Memory B cell (primary cell): ENCODE data around the gene CH25H.
"Not testable (repeated sequence)": the region's sequence is repeated elsewhere in the genome, so short reads cannot be mapped to it uniquely, and the experiment has no call there.

Experiments used
- ATAC-seq: fragments of 150-1000 bp; cut with Tn5 transposase; 2 replicates; pipeline ENCODE4 v1.10.0; 2021; ENCODE audit warnings: low read depth, mild to moderate bottlenecking, moderate library complexity
- DNase-seq, 2 donors: peaks; one replicate each; pipeline ENCODE4 v3.0.0; 2022; ENCODE audit warnings: low spot score in 2 of 2
- H3K27ac Mint-ChIP-seq: one replicate; pipeline ENCODE4 v1.8.0; 2022; ENCODE audit warnings: mild to moderate bottlenecking, moderate library complexity, mixed read lengths
- H3K27me3 Mint-ChIP-seq: one replicate; pipeline ENCODE4 v1.8.0; 2022; ENCODE audit warnings: mixed read lengths
- H3K36me3 Mint-ChIP-seq: one replicate; pipeline ENCODE4 v1.8.0; 2022; ENCODE audit warnings: mild to moderate bottlenecking, mixed read lengths
- H3K4me1 Mint-ChIP-seq: one replicate; pipeline ENCODE4 v1.8.0; 2022; ENCODE audit warnings: mixed read lengths
- H3K4me3 Mint-ChIP-seq: one replicate; pipeline ENCODE4 v1.8.0; 2022; ENCODE audit warnings: mild to moderate bottlenecking, moderate library complexity, mixed read lengths
- H3K9me3 Mint-ChIP-seq: one replicate; pipeline ENCODE4 v1.8.0; 2022; ENCODE audit warnings: mixed read lengths

The CH25H gene

GRCh38 chr10:89207181-89207800 lies at the start of gene CH25H:
Gene CH25H, minus strand, starts transcription at chr10:89207317. Its CDS starts 25 bp downstream, at chr10:89207292.
- DNase-seq (peak; percentile 28 to 39), ATAC-seq (peak; percentile 40)
- Mint-ChIP-seq H3K27ac (no peak within 1 kb of the TSS), H3K36me3 (no peaks in the 10 kb centered on the region), H3K4me3 (peak within 1 kb of the TSS; percentile 81), H3K27me3 (peaks cover 16% of the 10 kb centered on the region), H3K4me1 (peaks cover 13% of the 10 kb centered on the region), H3K9me3 (no peaks in the 10 kb centered on the region)

- ATAC-seq (no peak), DNase-seq (no peak)
- peaks cover 2% of the 10 kb centered on the region for H3K4me1 Mint-ChIP-seq
- no peaks in the 10 kb centered on the region for H3K27me3 Mint-ChIP-seq
- H3K9me3 Mint-ChIP-seq = peaks cover 6% of the 10 kb centered on the region
- no peak overlapping the region for H3K27ac Mint-ChIP-seq
- H3K4me3 Mint-ChIP-seq = no peak overlapping the region
- H3K36me3 Mint-ChIP-seq = peaks cover 8% of the 10 kb centered on the region
Observed at GRCh38 chr10:89256340-89256739, 49.2 kb upstream of the CH25H start.

- H3K27me3 Mint-ChIP-seq = no peaks in the 10 kb centered on the region
- H3K9me3 Mint-ChIP-seq = peaks cover 6% of the 10 kb centered on the region
- DNase-seq (no peak), ATAC-seq (no peak)
- H3K27ac Mint-ChIP-seq = no peak overlapping the region
- H3K4me3 Mint-ChIP-seq = no peak overlapping the region
- peaks cover 8% of the 10 kb centered on the region for H3K36me3 Mint-ChIP-seq
- H3K4me1 Mint-ChIP-seq = peaks cover 8% of the 10 kb centered on the region
Observed at GRCh38 chr10:89255793-89256192, 48.7 kb upstream of the CH25H start.

GRCh38 chr10:89255091-89255579 lies 48.0 kb upstream of the CH25H start:
- not testable (repeated sequence) for H3K9me3 Mint-ChIP-seq, ATAC-seq, H3K27me3 Mint-ChIP-seq, H3K4me3 Mint-ChIP-seq, H3K36me3 Mint-ChIP-seq, H3K27ac Mint-ChIP-seq, DNase-seq
- peaks cover 13% of the 10 kb centered on the region for H3K4me1 Mint-ChIP-seq

- Mint-ChIP-seq H3K9me3 (peaks cover 6% of the 10 kb centered on the region), H3K36me3 (peaks cover 8% of the 10 kb centered on the region), H3K27ac (peak overlapping the region; percentile 88), H3K4me1 (peaks cover 22% of the 10 kb centered on the region), H3K27me3 (no peaks in the 10 kb centered on the region), H3K4me3 (no peak overlapping the region)
- ATAC-seq (no peak), DNase-seq (no peak)
Observed at GRCh38 chr10:89252225-89252585, 45.1 kb upstream of the CH25H start.

GRCh38 chr10:89251409-89252224 lies 44.5 kb upstream of the CH25H start, which contains the start of gene LIPA:
Gene LIPA, minus strand, starts transcription at chr10:89251775. Its CDS starts 4,127 bp downstream, at chr10:89247648.
- peak; percentile 91 for ATAC-seq
- Mint-ChIP-seq H3K9me3 (peaks cover 6% of the 10 kb centered on the region), H3K4me1 (peaks cover 22% of the 10 kb centered on the region), H3K27ac (peak within 1 kb of the TSS; percentile 88), H3K36me3 (peaks cover 8% of the 10 kb centered on the region), H3K4me3 (peak within 1 kb of the TSS; percentile 91), H3K27me3 (no peaks in the 10 kb centered on the region)
- peak; percentile 84 to 91 for DNase-seq

GRCh38 chr10:89250865-89251408 lies 43.8 kb upstream of the CH25H start:
- no peaks in the 10 kb centered on the region for H3K27me3 Mint-ChIP-seq
- H3K4me3 Mint-ChIP-seq = peak overlapping the region; percentile 91
- no peak for ATAC-seq
- peaks cover 6% of the 10 kb centered on the region for H3K9me3 Mint-ChIP-seq
- no peak for DNase-seq
- peak overlapping the region; percentile 88 for H3K27ac Mint-ChIP-seq
- H3K4me1 Mint-ChIP-seq = peaks cover 23% of the 10 kb centered on the region
- peaks cover 8% of the 10 kb centered on the region for H3K36me3 Mint-ChIP-seq

GRCh38 chr10:89248990-89249389 lies 41.9 kb upstream of the CH25H start:
- H3K9me3 Mint-ChIP-seq = no peaks in the 10 kb centered on the region
- no peak overlapping the region for H3K4me3 Mint-ChIP-seq
- no peak for DNase-seq
- H3K36me3 Mint-ChIP-seq = peaks cover 2% of the 10 kb centered on the region
- no peak for ATAC-seq
- H3K27ac Mint-ChIP-seq = no peak overlapping the region
- H3K27me3 Mint-ChIP-seq = no peaks in the 10 kb centered on the region
- H3K4me1 Mint-ChIP-seq = peaks cover 29% of the 10 kb centered on the region

GRCh38 chr10:89247623-89248022 lies 40.5 kb upstream of the CH25H start:
- not testable (repeated sequence) for DNase-seq, H3K27me3 Mint-ChIP-seq, H3K36me3 Mint-ChIP-seq, ATAC-seq, H3K4me3 Mint-ChIP-seq, H3K27ac Mint-ChIP-seq, H3K9me3 Mint-ChIP-seq
- H3K4me1 Mint-ChIP-seq = peaks cover 43% of the 10 kb centered on the region

- Mint-ChIP-seq H3K27ac (no peak overlapping the region), H3K4me1 (peaks cover 46% of the 10 kb centered on the region), H3K36me3 (peaks cover 2% of the 10 kb centered on the region), H3K27me3 (no peaks in the 10 kb centered on the region), H3K9me3 (no peaks in the 10 kb centered on the region), H3K4me3 (no peak overlapping the region)
- ATAC-seq (peak; percentile 75), DNase-seq (no peak)
Observed at GRCh38 chr10:89245802-89246201, 38.7 kb upstream of the CH25H start.

- H3K4me1 Mint-ChIP-seq = peaks cover 37% of the 10 kb centered on the region
- ATAC-seq = peak; percentile 13
- H3K27ac Mint-ChIP-seq = peak overlapping the region; percentile 3
Observed at GRCh38 chr10:89242840-89243568, 35.9 kb upstream of the CH25H start.

GRCh38 chr10:89242345-89242684 lies 35.2 kb upstream of the CH25H start:
- Mint-ChIP-seq H3K27me3 (no peaks in the 10 kb centered on the region), H3K4me1 (peaks cover 37% of the 10 kb centered on the region), H3K4me3 (no peak overlapping the region), H3K27ac (no peak overlapping the region), H3K9me3 (no peaks in the 10 kb centered on the region), H3K36me3 (peaks cover 22% of the 10 kb centered on the region)
- no peak for ATAC-seq
- no peak for DNase-seq

More at GRCh38 chr10:89242840-89243568, 35.9 kb upstream of the CH25H start:
- Mint-ChIP-seq H3K27me3 (no peaks in the 10 kb centered on the region), H3K9me3 (no peaks in the 10 kb centered on the region), H3K36me3 (peaks cover 19% of the 10 kb centered on the region), H3K4me3 (no peak overlapping the region)
- no peak for DNase-seq

GRCh38 chr10:89241486-89242344 lies 34.6 kb upstream of the CH25H start:
- Mint-ChIP-seq H3K27ac (no peak overlapping the region), H3K36me3 (peaks cover 22% of the 10 kb centered on the region), H3K9me3 (no peaks in the 10 kb centered on the region), H3K4me1 (peaks cover 37% of the 10 kb centered on the region), H3K27me3 (no peaks in the 10 kb centered on the region), H3K4me3 (no peak overlapping the region)
- no peak for ATAC-seq
- DNase-seq = no peak
